Epithelial cell of proximal tubule (primary cell): Measurements from ENCODE around the gene LAMTOR1. TPM values are rescaled to one million over a fixed set of nuclear protein-coding genes. Genes with fewer than 3 reads are reported as not detected.

Source experiments
- DNase-seq: peaks from one replicate; pipeline ENCODE4 v3.0.0-alpha.2; 2011; ENCODE audit warnings: low read depth
- H3K4me3 ChIP-seq: 2 replicates; pipeline ENCODE4 v1.5.1; 2011; ENCODE audit warnings: low read depth, mild to moderate bottlenecking, low read length
- total RNA-seq: library from RNA; depleted of rRNA; stranded (reverse); fragments of >200 nt; gene quantifications from 2 replicates; pipeline ENCODE4 v1.2.3, GENCODE V29; 2015
- TF ChIP-seq, protein P1 (sequence below): conservative IDR thresholded peaks from 2 replicates; pipeline ENCODE4 v1.5.1; 2012; ENCODE audit warnings: low read depth, mild to moderate bottlenecking, low read length

Gene LAMTOR1
- total RNA-seq, 1 donor from 2014 or later: 149 TPM

DNA sequence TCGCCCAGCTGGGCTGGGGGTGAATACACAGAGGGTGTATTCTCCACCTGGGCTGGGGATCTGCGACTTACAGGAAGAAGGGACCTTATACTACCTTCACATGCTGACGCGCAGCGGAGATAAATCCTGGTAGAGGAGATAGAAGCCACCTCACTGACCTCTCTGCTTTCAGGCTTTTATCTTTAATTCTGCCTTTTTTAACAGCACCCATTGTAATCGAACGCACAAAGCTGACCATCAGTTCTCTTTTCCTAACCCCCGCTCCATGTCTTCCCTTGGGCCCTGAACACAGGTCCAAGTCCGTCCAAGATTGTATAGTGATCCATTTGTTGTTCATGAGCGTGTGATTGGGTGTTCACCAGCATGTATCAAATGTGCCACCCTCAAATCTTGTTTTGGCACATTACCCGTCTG lies 664 bp upstream of the LAMTOR1 start:
- DNase-seq: no peak
- H3K4me3 ChIP-seq: peak overlapping the region; percentile 97
- TF ChIP-seq, protein P1, sequence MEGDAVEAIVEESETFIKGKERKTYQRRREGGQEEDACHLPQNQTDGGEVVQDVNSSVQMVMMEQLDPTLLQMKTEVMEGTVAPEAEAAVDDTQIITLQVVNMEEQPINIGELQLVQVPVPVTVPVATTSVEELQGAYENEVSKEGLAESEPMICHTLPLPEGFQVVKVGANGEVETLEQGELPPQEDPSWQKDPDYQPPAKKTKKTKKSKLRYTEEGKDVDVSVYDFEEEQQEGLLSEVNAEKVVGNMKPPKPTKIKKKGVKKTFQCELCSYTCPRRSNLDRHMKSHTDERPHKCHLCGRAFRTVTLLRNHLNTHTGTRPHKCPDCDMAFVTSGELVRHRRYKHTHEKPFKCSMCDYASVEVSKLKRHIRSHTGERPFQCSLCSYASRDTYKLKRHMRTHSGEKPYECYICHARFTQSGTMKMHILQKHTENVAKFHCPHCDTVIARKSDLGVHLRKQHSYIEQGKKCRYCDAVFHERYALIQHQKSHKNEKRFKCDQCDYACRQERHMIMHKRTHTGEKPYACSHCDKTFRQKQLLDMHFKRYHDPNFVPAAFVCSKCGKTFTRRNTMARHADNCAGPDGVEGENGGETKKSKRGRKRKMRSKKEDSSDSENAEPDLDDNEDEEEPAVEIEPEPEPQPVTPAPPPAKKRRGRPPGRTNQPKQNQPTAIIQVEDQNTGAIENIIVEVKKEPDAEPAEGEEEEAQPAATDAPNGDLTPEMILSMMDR: no peak

- TF ChIP-seq, protein P1: no peak
- H3K4me3 ChIP-seq: peak overlapping the region; percentile 97
These were observed 509 bp downstream of the LAMTOR1 start for GRCh38 chr11:72102631-72102945.

DNA sequence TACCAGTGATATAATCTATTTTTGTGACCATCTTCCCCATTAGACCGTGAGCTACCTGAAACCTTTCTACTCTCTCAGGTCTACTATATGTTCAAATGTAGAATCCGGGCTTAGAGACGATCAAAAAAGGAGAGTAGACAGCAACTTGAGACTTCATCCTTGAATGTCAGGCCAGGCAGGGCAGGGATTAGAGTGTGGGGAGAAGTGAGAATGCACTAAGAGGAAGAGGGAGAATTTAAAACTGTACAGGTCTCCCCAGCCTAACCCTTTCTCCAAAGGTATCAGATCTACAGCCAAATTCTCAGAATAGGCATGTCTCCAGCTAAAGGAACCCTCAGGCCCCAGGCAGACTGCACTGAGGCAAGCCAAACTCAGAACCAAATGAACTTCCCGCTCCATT lies 935 bp downstream of the LAMTOR1 start:
- peak overlapping the region; percentile 97 for H3K4me3 ChIP-seq
- DNase-seq: no peak
- TF ChIP-seq, protein P1: no peak

More at GRCh38 chr11:72102631-72102945, 509 bp downstream of the LAMTOR1 start:
- no peak for DNase-seq

- H3K4me3 ChIP-seq: no peak overlapping the region
- TF ChIP-seq, protein P1: no peak
- no peak for DNase-seq
These were observed 2.6 kb downstream of the LAMTOR1 start for GRCh38 chr11:72100462-72100861.

DNA sequence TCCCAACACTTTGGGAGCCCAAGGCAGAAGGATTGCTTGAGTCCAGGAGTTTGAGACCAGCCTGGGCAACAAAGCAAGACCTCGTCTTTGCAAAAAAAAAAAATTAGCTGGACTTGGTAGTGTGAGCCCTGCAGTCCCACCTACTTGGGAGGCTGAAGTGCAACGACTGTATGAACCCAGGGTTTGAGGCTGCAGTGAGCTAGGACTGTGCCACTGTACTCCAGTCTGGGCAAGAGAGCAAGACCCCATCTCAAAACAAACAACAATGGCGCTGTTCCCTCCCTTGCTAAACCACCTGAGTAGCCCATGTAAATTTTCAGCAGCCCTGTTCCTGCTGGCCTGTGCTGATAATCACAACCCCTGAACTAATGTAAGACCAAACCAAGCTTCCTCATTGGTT lies 3.1 kb downstream of the LAMTOR1 start:
- DNase-seq: no peak
- TF ChIP-seq, protein P1: no peak
- no peak overlapping the region for H3K4me3 ChIP-seq

GRCh38 chr11:72098741-72099140 lies 4.4 kb downstream of the LAMTOR1 start:
- DNase-seq: no peak
- TF ChIP-seq, protein P1: no peak
- H3K4me3 ChIP-seq: no peak overlapping the region

DNA sequence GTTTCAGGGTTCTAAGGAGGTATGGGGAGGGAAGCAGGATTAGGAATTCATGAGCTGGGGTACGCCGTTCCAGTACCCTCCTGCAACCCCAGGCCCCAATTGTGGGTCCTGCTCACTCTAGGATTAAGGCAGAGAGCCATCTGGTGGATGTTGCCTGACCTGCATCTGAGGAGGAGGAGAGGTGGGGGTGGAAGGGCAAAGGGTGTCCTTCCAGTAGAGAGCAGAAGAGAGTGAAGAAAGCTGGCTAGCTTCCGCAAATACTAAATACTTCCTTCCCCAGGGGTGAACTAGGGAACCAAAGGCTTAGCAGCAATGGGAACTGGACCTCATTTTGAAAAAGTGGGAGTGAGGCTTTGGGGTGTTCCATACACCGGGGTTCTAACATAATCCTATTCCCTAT lies 11.8 kb downstream of the LAMTOR1 start:
- DNase-seq: no peak
- TF ChIP-seq, protein P1: peak; percentile 93
- no peak overlapping the region for H3K4me3 ChIP-seq
